ENCODE measurements around the gene KIDINS220. TPM values are rescaled to one million over a fixed set of nuclear protein-coding genes. Genes with fewer than 3 reads are reported as not detected.
A peak's percentile ranks its signal among the peaks of the same experiment; 100 is the strongest.

KIDINS220 gene
- total and polyA plus RNA-seq, 2 experiments from 2014 or later: 24.2 to 77.5 TPM

DNA sequence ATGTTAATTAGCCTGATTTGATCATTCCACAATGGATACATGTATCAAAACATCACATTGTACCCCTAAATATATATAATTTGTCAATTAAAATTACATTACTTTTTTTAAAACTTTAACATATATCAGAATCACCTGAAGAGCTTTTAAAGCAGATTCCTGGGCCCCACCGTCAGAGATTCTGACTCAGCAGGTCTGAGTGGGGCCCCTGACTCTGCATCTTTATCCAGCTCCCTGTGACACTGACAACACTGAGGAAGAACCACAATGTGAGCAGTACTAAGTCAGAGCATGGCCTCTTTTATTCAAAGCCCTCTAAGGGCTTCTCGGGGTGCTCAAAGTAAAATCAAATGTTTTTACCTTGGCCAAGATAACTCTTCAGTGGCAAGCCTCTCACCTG is 9.7 kb downstream of the KIDINS220 start:
- H2AFZ ChIP-seq: no peak overlapping the region
- H3K4me1 ChIP-seq (ENCODE audit: insufficient read depth): no peaks in the 10 kb centered on the region
- peaks cover 56% of the 10 kb centered on the region for H3K79me2 ChIP-seq
- no peak overlapping the region for H3K4me2 ChIP-seq
- H3K9me3 ChIP-seq (ENCODE audit: low read depth): no peaks in the 10 kb centered on the region
- 94% methylated on average over 2 of the region's 2 CpGs for WGBS (ENCODE audit: low lambda C conversion rate, missing lambda C conversion rate)
- DNase-seq (ENCODE audit: low spot score): no peak
- H3K4me3 ChIP-seq: no peak overlapping the region
- TF ChIP-seq CTCF (IDR thresholded peaks at IDR 0.05; ENCODE audit: poor library complexity): no peak
- TF ChIP-seq EZH2phosphoT487 (IDR thresholded peaks at IDR 0.05; ENCODE audit: low read depth, severe bottlenecking, unreplicated experiment): no peak
- TF ChIP-seq EZH2 (IDR thresholded peaks at IDR 0.05; ENCODE audit: borderline replicate concordance): no peak
- H3K9me2 ChIP-seq (replicated peaks; ENCODE audit: insufficient read depth): no peaks in the 10 kb centered on the region
- H3K36me3 ChIP-seq (replicated peaks; ENCODE audit: insufficient read depth, low read depth): no peaks in the 10 kb centered on the region
- no peak overlapping the region for H3K27ac ChIP-seq
- peaks cover 47% of the 10 kb centered on the region for H4K20me1 ChIP-seq (ENCODE audit: insufficient read depth, poor library complexity, severe bottlenecking)
- no peaks in the 10 kb centered on the region for H3K27me3 ChIP-seq

DNA sequence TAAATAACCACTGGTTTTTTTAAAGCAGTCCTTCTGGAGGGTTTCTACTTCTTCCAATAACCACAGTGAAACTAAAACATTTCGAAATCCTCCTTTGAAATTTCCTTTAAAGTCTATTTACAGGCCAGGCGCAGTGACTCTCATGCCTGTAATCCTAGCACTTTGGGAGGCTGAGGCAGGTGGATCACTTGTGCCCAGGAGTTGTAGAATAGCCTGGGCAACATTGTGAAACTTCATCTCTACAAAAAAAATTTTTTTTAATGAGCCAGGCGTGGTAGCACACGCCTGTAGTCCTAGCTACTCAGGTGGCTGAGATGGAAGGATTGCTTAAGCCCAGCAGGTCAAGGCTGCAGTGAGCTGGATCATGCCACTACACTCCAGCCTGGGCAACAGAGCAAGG is 15.2 kb downstream of the KIDINS220 start:
- peaks cover 12% of the 10 kb centered on the region for H3K4me1 ChIP-seq (ENCODE audit: insufficient read depth)
- H3K4me2 ChIP-seq: peak overlapping the region; percentile 45
- 86% methylated on average over 4 of the region's 4 CpGs for whole genome bisulfite sequencing (ENCODE audit: low lambda C conversion rate, missing lambda C conversion rate)
- peak overlapping the region; percentile 58 for H3K27ac ChIP-seq
- H2AFZ ChIP-seq: no peak overlapping the region
- no peaks in the 10 kb centered on the region for H3K9me2 ChIP-seq (replicated peaks; ENCODE audit: insufficient read depth)
- peaks cover 4% of the 10 kb centered on the region for H3K79me2 ChIP-seq
- H3K4me3 ChIP-seq: no peak overlapping the region
- no peaks in the 10 kb centered on the region for H3K9me3 ChIP-seq (ENCODE audit: low read depth)
- no peak for TF ChIP-seq EZH2phosphoT487 (IDR thresholded peaks at IDR 0.05; ENCODE audit: low read depth, severe bottlenecking, unreplicated experiment)
- no peak for TF ChIP-seq EZH2 (IDR thresholded peaks at IDR 0.05; ENCODE audit: borderline replicate concordance)
- no peaks in the 10 kb centered on the region for H4K20me1 ChIP-seq (ENCODE audit: insufficient read depth, poor library complexity, severe bottlenecking)
- no peak for DNase-seq (ENCODE audit: low spot score)
- no peaks in the 10 kb centered on the region for H3K36me3 ChIP-seq (replicated peaks; ENCODE audit: insufficient read depth, low read depth)
- H3K27me3 ChIP-seq: no peaks in the 10 kb centered on the region

GRCh38 chr2:8821276-8822217 is 15.9 kb downstream of the KIDINS220 start:
- Histone ChIP-seq H3K79me2 (peaks cover 3% of the 10 kb centered on the region), H3K4me1 (ENCODE audit: insufficient read depth) (peaks cover 12% of the 10 kb centered on the region), H3K27ac (peak overlapping the region; percentile 58), H3K9me2 (replicated peaks; ENCODE audit: insufficient read depth) (no peaks in the 10 kb centered on the region), H3K27me3 (no peaks in the 10 kb centered on the region), H3K4me2 (peak overlapping the region; percentile 45), H3K36me3 (replicated peaks; ENCODE audit: insufficient read depth, low read depth) (no peaks in the 10 kb centered on the region), H4K20me1 (ENCODE audit: insufficient read depth, poor library complexity, severe bottlenecking) (no peaks in the 10 kb centered on the region), H3K9me3 (ENCODE audit: low read depth) (no peaks in the 10 kb centered on the region), H3K4me3 (no peak overlapping the region), H2AFZ (no peak overlapping the region)
- DNase-seq (ENCODE audit: low spot score): peak; percentile 54
- TF ChIP-seq EZH2phosphoT487 (IDR thresholded peaks at IDR 0.05; ENCODE audit: low read depth, severe bottlenecking, unreplicated experiment) (no peak), CTCF (IDR thresholded peaks at IDR 0.05; ENCODE audit: poor library complexity) (no peak), EZH2 (IDR thresholded peaks at IDR 0.05; ENCODE audit: borderline replicate concordance) (no peak)
- WGBS (ENCODE audit: low lambda C conversion rate, missing lambda C conversion rate): 69% methylated on average over 8 of the region's 8 CpGs

DNA sequence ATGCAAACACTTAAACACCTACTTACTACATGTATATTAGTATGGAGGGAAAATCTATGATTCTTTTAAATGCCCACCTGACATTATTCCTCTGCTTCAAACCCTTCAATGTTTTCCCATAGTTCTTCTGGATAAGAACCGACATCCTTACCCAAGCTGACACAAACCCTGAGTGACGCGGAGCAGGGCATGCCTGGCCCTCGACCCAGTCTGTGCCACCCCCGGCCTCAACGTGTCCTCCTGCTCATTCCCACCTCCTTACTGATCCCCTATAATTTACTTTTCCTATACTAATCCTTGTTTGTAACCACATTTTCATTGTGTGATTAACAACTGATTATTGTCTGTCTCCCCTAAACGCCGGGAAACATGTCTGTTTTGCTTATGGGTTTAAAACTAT is 17.5 kb downstream of the KIDINS220 start:
- H3K9me2 ChIP-seq (replicated peaks; ENCODE audit: insufficient read depth): no peaks in the 10 kb centered on the region

More for the DNA sequence above, 17.5 kb downstream of the KIDINS220 start:
- Histone ChIP-seq H4K20me1 (ENCODE audit: insufficient read depth, poor library complexity, severe bottlenecking) (no peaks in the 10 kb centered on the region), H2AFZ (no peak overlapping the region), H3K4me1 (ENCODE audit: insufficient read depth) (peaks cover 12% of the 10 kb centered on the region), H3K9me3 (ENCODE audit: low read depth) (no peaks in the 10 kb centered on the region), H3K27ac (no peak overlapping the region), H3K4me2 (no peak overlapping the region), H3K36me3 (replicated peaks; ENCODE audit: insufficient read depth, low read depth) (no peaks in the 10 kb centered on the region), H3K79me2 (peaks cover 3% of the 10 kb centered on the region), H3K27me3 (no peaks in the 10 kb centered on the region), H3K4me3 (no peak overlapping the region)
- no peak for DNase-seq (ENCODE audit: low spot score)
- 90% methylated on average over 8 of the region's 8 CpGs for WGBS (ENCODE audit: low lambda C conversion rate, missing lambda C conversion rate)
- TF ChIP-seq EZH2phosphoT487 (IDR thresholded peaks at IDR 0.05; ENCODE audit: low read depth, severe bottlenecking, unreplicated experiment) (no peak), EZH2 (IDR thresholded peaks at IDR 0.05; ENCODE audit: borderline replicate concordance) (no peak), CTCF (IDR thresholded peaks at IDR 0.05; ENCODE audit: poor library complexity) (no peak)
